Endothelial cell of umbilical vein (primary cell): ENCODE results near the gene NDST4. TPM values are rescaled to one million over a fixed set of nuclear protein-coding genes. Genes with fewer than 3 reads are reported as not detected.
"Not testable (repeated sequence)": the region's sequence is repeated elsewhere in the genome, so short reads cannot be mapped to it uniquely, and the experiment has no call there.

Experiments used
- BruUV-seq: library from RNA; stranded (reverse); fragments of 400-500 nt; replicated peaks from 2 replicates; lab custom pipeline; 2021; lab: Mats Ljungman, UMichigan
- CTCF ChIA-PET: fragments of 300-600, 350-600 bp; sonication (Branson Sonifier 250); formaldehyde crosslinking; loops from one replicate; lab custom pipeline; 2021; ENCODE audit warnings: antibody characterized with exemption, inconsistent platforms; lab: Charles Lee
- POLR2A ChIA-PET: fragments of 300-600, 350-600 bp; sonication (Branson Sonifier 250); formaldehyde crosslinking; loops from one replicate; lab custom pipeline; 2021; ENCODE audit warnings: antibody characterized with exemption, inconsistent platforms; lab: Charles Lee
- DNase-seq: peaks from one replicate; pipeline ENCODE4 v3.0.0-alpha.2; 2011; ENCODE audit warnings: low read depth, low spot score
- FAIRE-seq: peaks from 2 replicates; lab custom pipeline; 2011; peaks lifted over from hg19 to GRCh38; lab: Jason Lieb, UNC
- H2AFZ ChIP-seq: 2 replicates; pipeline ENCODE4 v1.6.0; 2012; ENCODE audit warnings: low read depth, low read length, control low read depth, inconsistent platforms
- H3K27ac ChIP-seq: 2 replicates; pipeline ENCODE4 v1.5.1; 2011; ENCODE audit warnings: low read depth, mild to moderate bottlenecking, control low read depth, low read length, moderate library complexity; ENCODE audit not compliant: insufficient read depth
- H3K27me3 ChIP-seq, 2 experiments: 2 replicates each; pipeline versions ENCODE4 v1.6.0 to v1.6.1; 2011; ENCODE audit warnings: low read length in 2 of 2, mixed read lengths in 1 of 2; ENCODE audit not compliant: control insufficient read depth in 2 of 2, insufficient read depth in 2 of 2
- H3K36me3 ChIP-seq, 2 experiments: 2 replicates in 1 of 2; 3 replicates in 1 of 2; pipeline ENCODE4 v1.5.1; 2011; ENCODE audit warnings: low read length in 2 of 2, mild to moderate bottlenecking in 1 of 2, moderate library complexity in 1 of 2; ENCODE audit not compliant: control insufficient read depth in 2 of 2, insufficient read depth in 2 of 2; ENCODE audit errors: extremely low read depth in 1 of 2
- H3K4me1 ChIP-seq: 3 replicates; pipeline ENCODE4 v1.5.1; 2011; ENCODE audit warnings: mild to moderate bottlenecking, low read length; ENCODE audit not compliant: control insufficient read depth, insufficient read depth; ENCODE audit errors: extremely low read depth
- H3K4me2 ChIP-seq: 2 replicates; pipeline ENCODE4 v1.6.1; 2011; ENCODE audit warnings: low read length, control low read depth, mixed read lengths; ENCODE audit not compliant: insufficient read depth
- H3K4me3 ChIP-seq, 3 experiments: fragments of 200-600 bp in 1 of 3; sonication (generic), shearing (Covaris generic) in 1 of 3; replicated peaks in 1 of 3; 2 replicates each; pipeline ENCODE4 v1.5.1; 2011 to 2016; ENCODE audit warnings: control low read depth in 3 of 3, low read length in 3 of 3, mild to moderate bottlenecking in 2 of 3, inconsistent platforms in 1 of 3, low read depth in 1 of 3, moderate library complexity in 1 of 3; ENCODE audit not compliant: insufficient read depth in 1 of 3
- H3K79me2 ChIP-seq: 2 replicates; pipeline ENCODE4 v1.6.0; 2012; ENCODE audit warnings: low read length, inconsistent platforms; ENCODE audit not compliant: control insufficient read depth, insufficient read depth
- H3K9ac ChIP-seq: replicated peaks from 2 replicates; pipeline ENCODE3; 2011; ENCODE audit warnings: low read length, control low read depth; ENCODE audit not compliant: insufficient read depth; ENCODE audit errors: extremely low read depth
- H3K9me1 ChIP-seq: replicated peaks from 3 replicates; pipeline ENCODE4 v1.6.0; 2011; ENCODE audit warnings: mild to moderate bottlenecking, low read length; ENCODE audit not compliant: control insufficient read depth, insufficient read depth; ENCODE audit errors: extremely low read depth
- H3K9me3 ChIP-seq: replicated peaks from 2 replicates; pipeline ENCODE4 v1.5.1; 2012; ENCODE audit warnings: low read length, inconsistent platforms; ENCODE audit not compliant: control insufficient read depth, insufficient read depth
- H4K20me1 ChIP-seq: replicated peaks from 2 replicates; pipeline ENCODE3; 2011; ENCODE audit warnings: mild to moderate bottlenecking, low read length; ENCODE audit not compliant: control insufficient read depth, insufficient read depth; ENCODE audit errors: extremely low read depth
- EZH2 ChIP-seq: IDR thresholded peaks from 2 replicates; pipeline ENCODE4 v1.6.1; 2012; ENCODE audit warnings: borderline replicate concordance, low read depth, mild to moderate bottlenecking, moderate library complexity, low read length, inconsistent platforms; ENCODE audit not compliant: severe bottlenecking
- FOS ChIP-seq: IDR thresholded peaks from 2 replicates; pipeline ENCODE4 v1.6.1; 2011; ENCODE audit warnings: mild to moderate bottlenecking, low read length, moderate library complexity, borderline replicate concordance; ENCODE audit not compliant: insufficient read depth
- GATA2 ChIP-seq: IDR thresholded peaks from 2 replicates; pipeline ENCODE4 v1.7.0; 2011; ENCODE audit warnings: low read depth, mild to moderate bottlenecking, moderate library complexity, mixed read lengths, low read length; ENCODE audit not compliant: insufficient read length, insufficient read depth
- JUN ChIP-seq: IDR thresholded peaks from 2 replicates; pipeline ENCODE4 v1.6.1; 2011; ENCODE audit warnings: borderline replicate concordance, low read depth; ENCODE audit not compliant: insufficient read length, insufficient read depth
- MYC ChIP-seq: IDR thresholded peaks from one replicate; pipeline ENCODE4 v1.6.1; 2011; ENCODE audit warnings: mild to moderate bottlenecking, low read depth, low read length
- POLR2A ChIP-seq: IDR thresholded peaks from 2 replicates; pipeline ENCODE4 v1.6.1; 2012; ENCODE audit warnings: low read depth, mild to moderate bottlenecking, control low read depth, low read length
- POLR2AphosphoS5 ChIP-seq: IDR thresholded peaks from 2 replicates; pipeline ENCODE4 v1.6.1; 2012; ENCODE audit warnings: low read depth, mild to moderate bottlenecking, control low read depth, low read length, moderate library complexity; ENCODE audit not compliant: insufficient read depth
- dilution Hi-C: fragments of 300-500 bp; cut with MboI; formaldehyde crosslinking; loops from one replicate; pipeline ENCODE4 v1.15.0; 2019; ENCODE audit warnings: low sequenced_read_pairs; ENCODE audit not compliant: extremely low pct_ligation_motif_present
- intact Hi-C: fragments of 100-400 bp; cut with micrococcal nuclease; formaldehyde crosslinking; loops from one replicate; pipeline ENCODE4 v1.10.0; 2022
- polyA plus RNA-seq, 4 experiments: library from polyadenylated mRNA; depleted of rRNA in 3 of 4; stranded (reverse) in 3 of 4; unstranded in 1 of 4; fragments of >200 nt; gene quantifications; 2 replicates each; pipeline versions ENCODE4 v1.2.1 to v1.2.3, GENCODE V29; 2011 to 2012; ENCODE audit warnings: missing spikeins in 1 of 4
- total RNA-seq: library from RNA; stranded (reverse); gene quantifications from 2 replicates; pipeline ENCODE4 v1.2.3, GENCODE V29; 2021
- TF ChIP-seq, protein P1 (sequence below), 2 donors: IDR thresholded peaks; 1 replicate in 1 of 2; 2 replicates in 1 of 2; pipeline ENCODE4 v1.5.1; 2011; ENCODE audit warnings: low read length in 2 of 2, mild to moderate bottlenecking in 2 of 2, moderate library complexity in 2 of 2, control low read depth in 1 of 2, inconsistent platforms in 1 of 2, low read depth in 1 of 2; ENCODE audit not compliant: insufficient read depth in 1 of 2; ENCODE audit errors: extremely low read depth in 1 of 2
- TF ChIP-seq, protein P2 (sequence below): IDR thresholded peaks from 2 replicates; pipeline ENCODE4 v1.6.1; 2011; ENCODE audit not compliant: insufficient read depth, insufficient read length

The NDST4 gene
- total and polyA plus RNA-seq, 2 donors (not counting 3 experiments of a cell fraction or from before 2014, with no cell fraction given): not detected

DNA sequence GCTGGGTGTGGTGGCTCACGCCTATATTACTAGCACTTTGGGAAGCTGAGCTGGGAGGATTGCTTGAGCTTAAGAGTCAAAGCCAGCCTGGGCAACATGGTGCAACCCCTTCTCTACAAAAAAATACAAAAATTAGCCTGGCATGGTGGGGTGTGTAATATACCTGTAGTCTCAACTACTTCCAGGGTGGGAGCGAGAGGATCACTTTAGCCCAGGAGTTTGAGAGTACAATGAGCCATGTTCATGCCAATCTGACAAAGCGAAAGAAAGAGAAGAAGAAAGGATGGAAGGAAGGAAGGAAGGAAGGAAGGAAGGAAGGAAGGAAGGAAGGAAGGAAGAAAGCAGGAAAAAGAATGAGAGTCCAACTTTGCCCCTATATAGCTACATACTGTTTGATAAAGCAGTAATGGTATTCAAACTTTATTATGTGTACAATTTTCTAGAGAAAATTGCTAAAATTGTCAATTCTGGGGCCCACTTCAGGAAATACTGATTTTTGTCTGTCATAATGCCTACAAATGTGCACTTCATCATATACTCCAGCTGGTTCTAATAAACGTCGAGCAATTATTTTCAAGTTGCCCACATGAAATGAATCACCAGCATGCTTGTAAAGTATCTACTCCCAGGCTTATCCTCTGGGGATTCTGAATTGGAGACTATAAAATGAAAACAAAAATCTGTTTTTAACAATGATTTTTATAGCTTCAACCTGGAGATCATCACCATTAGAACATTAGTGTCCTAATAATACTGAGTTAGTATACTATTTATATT is 132.3 kb downstream of the NDST4 start:
- no peaks in the 10 kb centered on the region for H4K20me1 ChIP-seq
- H3K4me2 ChIP-seq: no peak overlapping the region
- no TSS peak for BruUV-seq
- ChIA-PET POLR2A (no interaction called here), CTCF (no interaction called here)
- H3K36me3 ChIP-seq: no peaks in the 10 kb centered on the region
- DNase-seq (no peak), FAIRE-seq (no peak)
- TF ChIP-seq GATA2 (no peak), MYC (no peak), POLR2A (no peak), JUN (no peak), POLR2AphosphoS5 (no peak), EZH2 (no peak), FOS (no peak)
- TF ChIP-seq, protein P1, sequence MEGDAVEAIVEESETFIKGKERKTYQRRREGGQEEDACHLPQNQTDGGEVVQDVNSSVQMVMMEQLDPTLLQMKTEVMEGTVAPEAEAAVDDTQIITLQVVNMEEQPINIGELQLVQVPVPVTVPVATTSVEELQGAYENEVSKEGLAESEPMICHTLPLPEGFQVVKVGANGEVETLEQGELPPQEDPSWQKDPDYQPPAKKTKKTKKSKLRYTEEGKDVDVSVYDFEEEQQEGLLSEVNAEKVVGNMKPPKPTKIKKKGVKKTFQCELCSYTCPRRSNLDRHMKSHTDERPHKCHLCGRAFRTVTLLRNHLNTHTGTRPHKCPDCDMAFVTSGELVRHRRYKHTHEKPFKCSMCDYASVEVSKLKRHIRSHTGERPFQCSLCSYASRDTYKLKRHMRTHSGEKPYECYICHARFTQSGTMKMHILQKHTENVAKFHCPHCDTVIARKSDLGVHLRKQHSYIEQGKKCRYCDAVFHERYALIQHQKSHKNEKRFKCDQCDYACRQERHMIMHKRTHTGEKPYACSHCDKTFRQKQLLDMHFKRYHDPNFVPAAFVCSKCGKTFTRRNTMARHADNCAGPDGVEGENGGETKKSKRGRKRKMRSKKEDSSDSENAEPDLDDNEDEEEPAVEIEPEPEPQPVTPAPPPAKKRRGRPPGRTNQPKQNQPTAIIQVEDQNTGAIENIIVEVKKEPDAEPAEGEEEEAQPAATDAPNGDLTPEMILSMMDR (IDR thresholded peaks at IDR 0.05; ENCODE audit: extremely low read depth in 1 of 2, insufficient read depth in 1 of 2, low read depth in 1 of 2, low read length in 2 of 2): no peak
- TF ChIP-seq, protein P2, sequence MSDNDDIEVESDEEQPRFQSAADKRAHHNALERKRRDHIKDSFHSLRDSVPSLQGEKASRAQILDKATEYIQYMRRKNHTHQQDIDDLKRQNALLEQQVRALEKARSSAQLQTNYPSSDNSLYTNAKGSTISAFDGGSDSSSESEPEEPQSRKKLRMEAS: no peak
- no peak overlapping the region for H3K27ac ChIP-seq
- dilution Hi-C loops (no loop called here), intact Hi-C loops (no loop called here)
- no peaks in the 10 kb centered on the region for H3K79me2 ChIP-seq
- H3K4me1 ChIP-seq: no peaks in the 10 kb centered on the region
- H3K4me3 ChIP-seq: no peak overlapping the region
- no peaks in the 10 kb centered on the region for H3K27me3 ChIP-seq
- no peaks in the 10 kb centered on the region for H3K9me1 ChIP-seq
- no peak overlapping the region for H2AFZ ChIP-seq
- peaks cover 2% of the 10 kb centered on the region for H3K9me3 ChIP-seq
- H3K9ac ChIP-seq: no peak overlapping the region

DNA sequence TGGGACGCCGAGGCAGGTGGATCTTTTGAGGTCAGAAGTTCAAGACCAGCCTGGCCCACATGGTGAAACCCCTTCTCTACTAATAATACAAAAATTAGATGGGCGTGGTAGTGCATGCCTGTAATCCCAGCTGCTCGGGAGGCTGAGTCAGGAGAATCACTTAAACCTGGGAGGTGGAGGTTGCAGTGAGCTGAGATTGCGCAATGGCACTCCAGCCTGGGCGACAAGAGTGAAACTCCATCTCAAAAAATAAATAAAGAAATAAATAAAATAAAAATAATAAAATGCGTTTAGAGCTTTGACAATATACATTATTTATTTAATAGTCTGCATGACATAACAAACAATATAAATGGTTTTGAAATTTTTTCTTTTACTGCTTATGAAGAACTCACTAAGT is 133.0 kb downstream of the NDST4 start:
- H3K9me3 ChIP-seq, POLR2A ChIA-PET, H3K9ac ChIP-seq, H4K20me1 ChIP-seq, H3K9me1 ChIP-seq, FAIRE-seq, DNase-seq, H3K79me2 ChIP-seq, H3K4me3 ChIP-seq, H3K27ac ChIP-seq, H2AFZ ChIP-seq, dilution Hi-C loops, intact Hi-C loops, H3K4me1 ChIP-seq, BruUV-seq, H3K4me2 ChIP-seq, H3K27me3 ChIP-seq, H3K36me3 ChIP-seq: not testable (repeated sequence)
- CTCF ChIA-PET: interaction anchor here (1.6 kb wide), 1 partner anchor 9 kb away, joined by 3 read pairs; no protein-coding TSS in a partner anchor
